Measurements from ENCODE around the gene MESP1. TPM values are rescaled to one million over a fixed set of nuclear protein-coding genes. Genes with fewer than 3 reads are reported as not detected.

MESP1 gene
- total and polyA plus RNA-seq, 7 experiments from 2014 or later = 0.17 to 1.2 (median 0.38) TPM; not detected in 2

DNA sequence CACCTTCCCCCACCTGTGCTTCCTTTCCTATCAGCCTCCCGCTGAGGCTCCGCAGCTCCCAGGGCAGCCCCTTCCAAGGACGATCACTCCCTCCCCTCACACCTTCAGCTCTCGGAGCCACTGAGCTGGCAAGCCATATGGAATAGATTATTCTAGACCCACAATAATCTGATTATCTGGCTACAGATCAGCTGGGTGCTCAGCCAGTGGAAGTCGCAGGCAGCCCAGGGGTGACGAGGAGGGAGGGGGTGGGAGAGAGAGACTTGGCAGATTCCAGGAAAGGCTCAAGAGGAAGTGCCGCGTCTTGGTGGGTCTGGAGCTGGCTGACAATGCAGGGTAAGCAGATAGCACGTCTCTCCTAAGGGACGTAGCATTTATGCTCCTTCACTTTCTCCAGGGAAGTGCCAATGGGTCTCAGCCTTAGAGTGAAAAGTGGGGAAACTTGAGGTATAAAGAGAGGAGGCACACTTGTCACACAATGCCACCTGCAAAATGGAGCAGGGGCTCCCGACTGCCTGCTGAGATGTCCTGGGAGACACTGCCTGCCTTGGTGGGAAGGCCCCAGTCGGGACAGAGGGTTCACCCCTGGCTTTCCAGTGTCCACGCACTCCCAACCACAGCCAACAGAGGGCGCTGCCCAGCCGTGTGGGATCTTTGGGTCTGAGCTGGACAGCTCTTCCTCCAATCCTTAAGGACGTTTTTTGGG is 9.4 kb upstream of the MESP1 start:
- Histone ChIP-seq H3K27me3 (ENCODE audit: control insufficient read depth in 2 of 2, insufficient read depth in 2 of 2, low read length in 2 of 2) (no peaks in the 10 kb centered on the region), H3K4me1 (ENCODE audit: control insufficient read depth in 2 of 2, insufficient read depth in 2 of 2, low read length in 2 of 2) (no peaks in the 10 kb centered on the region), H3K4me3 (ENCODE audit: low read length) (no peak overlapping the region), H3K9me3 (ENCODE audit: control insufficient read depth in 2 of 3, low read length in 3 of 3) (no peaks in the 10 kb centered on the region), H3K27ac (ENCODE audit: low read depth, low read length) (no peak overlapping the region), H3K36me3 (ENCODE audit: control insufficient read depth in 2 of 3, insufficient read depth in 3 of 3, low read length in 3 of 3) (no peaks in the 10 kb centered on the region)
- Mint-ChIP-seq H3K27ac (no peak overlapping the region), H3K36me3 (no peaks in the 10 kb centered on the region), H3K9me3 (no peaks in the 10 kb centered on the region), H3K4me1 (peaks cover 0 to 5% (median 0%) of the 10 kb centered on the region in 7 donors), H3K4me3 (no peak overlapping the region), H3K27me3 (peaks cover under 1 to 21% (median 8%) of the 10 kb centered on the region in 5 donors)
- CTCF ChIA-PET = interaction anchor here (0.6 to 1.2 kb wide), 5 partner anchors 13 to 310 kb away, joined by 3 to 5 read pairs (median 3); no protein-coding TSS in a partner anchor
- DNase-seq (peak in 7 of 9 donors; percentile 30 to 85 (median 50)), ATAC-seq (peak; percentile 91)
- intact Hi-C loops (cut with micrococcal nuclease) = loop anchor here (1.0 to 5.0 kb wide), 4 partner anchors 115 to 326 kb away; no protein-coding TSS in a partner anchor
- POLR2A ChIA-PET = no interaction called here

DNA sequence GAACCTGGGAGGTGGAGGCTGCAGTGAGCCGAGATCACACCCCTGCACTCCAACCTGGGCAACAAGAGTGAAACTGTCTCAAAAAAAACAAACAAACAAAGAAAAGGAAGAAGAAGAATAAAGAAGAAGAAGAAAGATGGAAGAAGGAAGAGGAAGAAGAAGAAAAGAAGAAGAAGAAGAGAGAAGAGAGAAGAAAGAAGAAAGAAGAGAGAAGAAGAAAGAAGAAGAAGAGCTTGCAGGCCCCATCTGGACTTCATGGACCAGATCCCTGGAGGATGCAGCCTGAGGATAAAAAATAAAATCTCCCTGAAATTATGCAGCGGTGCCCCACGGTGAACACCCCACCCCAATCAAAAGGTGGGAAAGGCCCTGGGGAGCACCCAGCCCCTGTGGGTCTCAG is 8.8 kb upstream of the MESP1 start:
- ChIA-PET POLR2A (no interaction called here), CTCF (no interaction called here)

DNA sequence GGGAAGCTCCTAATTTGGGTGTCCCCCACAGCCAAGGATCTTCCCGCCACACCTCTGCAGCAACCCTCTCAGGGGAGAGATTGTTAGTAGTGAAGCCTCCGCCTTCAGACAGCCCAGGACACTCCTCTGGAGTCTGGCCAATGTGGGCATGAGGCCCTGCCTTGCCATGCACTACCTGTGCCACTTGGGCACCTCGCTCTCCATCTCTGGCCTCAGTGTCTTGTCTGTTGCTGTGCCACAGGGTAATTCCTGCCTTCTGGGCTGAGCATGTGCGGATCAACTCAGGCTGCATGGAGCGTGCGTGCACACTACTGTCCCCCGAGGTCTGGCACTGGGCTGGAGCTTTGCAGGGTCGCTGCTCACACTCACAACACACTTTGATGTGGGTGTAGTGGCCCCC is 7.9 kb upstream of the MESP1 start:
- intact Hi-C loops (cut with micrococcal nuclease) = no loop called here
- ATAC-seq (no peak), DNase-seq (no peak)
- H3K36me3 ChIP-seq (ENCODE audit: control insufficient read depth in 2 of 3, insufficient read depth in 3 of 3, low read length in 3 of 3) = no peaks in the 10 kb centered on the region
- H3K27ac ChIP-seq (ENCODE audit: low read depth, low read length) = no peak overlapping the region
- no peak overlapping the region for H3K4me3 Mint-ChIP-seq
- peaks cover 4 to 32% (median 17%) of the 10 kb centered on the region in 5 donors for H3K27me3 Mint-ChIP-seq
- no peaks in the 10 kb centered on the region for H3K9me3 Mint-ChIP-seq
- H3K27ac Mint-ChIP-seq = no peak overlapping the region
- ChIA-PET POLR2A (no interaction called here), CTCF (interaction anchor here (0.6 kb wide), 1 partner anchor 19 kb away, joined by 3 read pairs; no protein-coding TSS in a partner anchor)
- no peaks in the 10 kb centered on the region for H3K4me1 ChIP-seq (ENCODE audit: control insufficient read depth in 2 of 2, insufficient read depth in 2 of 2, low read length in 2 of 2)
- H3K36me3 Mint-ChIP-seq = no peaks in the 10 kb centered on the region
- H3K4me1 Mint-ChIP-seq = peaks cover 0 to 5% (median 0%) of the 10 kb centered on the region in 7 donors
- H3K27me3 ChIP-seq (ENCODE audit: control insufficient read depth in 2 of 2, insufficient read depth in 2 of 2, low read length in 2 of 2) = no peaks in the 10 kb centered on the region
- no peak overlapping the region for H3K4me3 ChIP-seq (ENCODE audit: low read length)
- H3K9me3 ChIP-seq (ENCODE audit: control insufficient read depth in 2 of 3, low read length in 3 of 3) = no peaks in the 10 kb centered on the region

More for the DNA sequence above, 8.8 kb upstream of the MESP1 start:
- Histone ChIP-seq H3K4me1 (ENCODE audit: control insufficient read depth in 2 of 2, insufficient read depth in 2 of 2, low read length in 2 of 2) (no peaks in the 10 kb centered on the region), H3K4me3 (ENCODE audit: low read length) (no peak overlapping the region), H3K27ac (ENCODE audit: low read depth, low read length) (no peak overlapping the region), H3K9me3 (ENCODE audit: control insufficient read depth in 2 of 3, low read length in 3 of 3) (no peaks in the 10 kb centered on the region), H3K27me3 (ENCODE audit: control insufficient read depth in 2 of 2, insufficient read depth in 2 of 2, low read length in 2 of 2) (no peaks in the 10 kb centered on the region), H3K36me3 (ENCODE audit: control insufficient read depth in 2 of 3, insufficient read depth in 3 of 3, low read length in 3 of 3) (no peaks in the 10 kb centered on the region)
- Mint-ChIP-seq H3K27me3 (peaks cover 4 to 27% (median 12%) of the 10 kb centered on the region in 5 donors), H3K27ac (no peak overlapping the region), H3K4me3 (no peak overlapping the region), H3K36me3 (no peaks in the 10 kb centered on the region), H3K9me3 (no peaks in the 10 kb centered on the region), H3K4me1 (peaks cover 0 to 5% (median 0%) of the 10 kb centered on the region in 7 donors)
- ATAC-seq (no peak), DNase-seq (no peak)
- intact Hi-C loops (cut with micrococcal nuclease) = loop anchor here (1.0 to 5.0 kb wide), 4 partner anchors 115 to 327 kb away; no protein-coding TSS in a partner anchor

DNA sequence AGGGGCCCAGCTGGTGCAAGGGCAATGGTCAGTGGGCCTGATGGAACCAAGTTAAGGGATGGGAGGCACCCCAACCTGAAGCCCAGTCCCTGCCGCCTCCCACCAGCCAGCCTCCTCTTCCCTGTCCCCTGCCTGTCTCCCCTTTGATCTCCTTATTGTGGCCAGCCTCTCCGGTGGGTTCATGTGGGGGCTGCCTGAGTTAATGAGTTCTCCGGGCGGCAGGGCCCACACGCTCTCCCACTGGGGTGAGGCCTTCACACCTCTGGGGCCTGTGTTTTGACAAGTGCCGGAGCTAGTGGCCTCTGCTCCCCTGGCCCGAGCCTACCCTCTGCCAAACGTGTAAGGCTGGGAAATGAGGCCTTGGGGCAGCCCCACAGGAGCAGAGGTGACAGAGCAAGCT is 7.2 kb upstream of the MESP1 start:
- Mint-ChIP-seq H3K9me3 (no peaks in the 10 kb centered on the region), H3K4me1 (peaks cover 0 to 5% (median 0%) of the 10 kb centered on the region in 7 donors)
- CTCF ChIA-PET = interaction anchor here (1.4 kb wide), 1 partner anchor 18 kb away, joined by 3 read pairs; no protein-coding TSS in a partner anchor

DNA sequence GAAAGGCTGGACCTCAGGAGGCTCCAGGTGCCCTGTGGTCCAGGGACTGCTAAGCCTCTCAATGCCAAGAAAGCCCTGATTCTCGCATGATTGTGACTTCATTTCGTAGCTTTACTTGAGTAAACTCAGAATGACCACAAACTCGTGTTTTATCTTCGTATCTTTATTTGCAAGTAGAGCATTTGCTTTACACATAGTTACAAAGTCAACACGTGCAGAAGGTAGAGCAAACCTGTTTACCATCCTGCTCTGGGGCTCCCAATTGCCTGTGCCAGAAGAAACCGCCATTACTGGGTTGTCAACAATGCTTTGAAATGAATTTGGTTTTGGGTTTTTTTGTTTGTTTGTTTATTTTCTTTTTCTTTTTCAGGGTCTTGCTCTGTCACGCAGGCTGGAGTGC is 5.8 kb upstream of the MESP1 start:
- H3K4me3 Mint-ChIP-seq = no peak overlapping the region
- intact Hi-C loops (cut with micrococcal nuclease) = no loop called here
- no peaks in the 10 kb centered on the region for H3K9me3 Mint-ChIP-seq
- H3K27ac Mint-ChIP-seq = no peak overlapping the region
- no peak overlapping the region for H3K27ac ChIP-seq (ENCODE audit: low read depth, low read length)
- ChIA-PET POLR2A (no interaction called here), CTCF (interaction anchor here (1.4 kb wide), 1 partner anchor 16 kb away, joined by 3 read pairs; no protein-coding TSS in a partner anchor)
- DNase-seq = no peak
- no peak overlapping the region for H3K4me3 ChIP-seq (ENCODE audit: low read length)
- no peaks in the 10 kb centered on the region for H3K9me3 ChIP-seq (ENCODE audit: control insufficient read depth in 2 of 3, low read length in 3 of 3)
- H3K4me1 Mint-ChIP-seq = peaks cover 0 to 5% (median 0%) of the 10 kb centered on the region in 7 donors
- peaks cover 4 to 38% (median 21%) of the 10 kb centered on the region in 5 donors for H3K27me3 Mint-ChIP-seq
- no peaks in the 10 kb centered on the region for H3K36me3 ChIP-seq (ENCODE audit: control insufficient read depth in 2 of 3, insufficient read depth in 3 of 3, low read length in 3 of 3)
- no peaks in the 10 kb centered on the region for H3K4me1 ChIP-seq (ENCODE audit: control insufficient read depth in 2 of 2, insufficient read depth in 2 of 2, low read length in 2 of 2)
- no peaks in the 10 kb centered on the region for H3K36me3 Mint-ChIP-seq
- H3K27me3 ChIP-seq (ENCODE audit: control insufficient read depth in 2 of 2, insufficient read depth in 2 of 2, low read length in 2 of 2) = no peaks in the 10 kb centered on the region
- ATAC-seq = no peak

More for the DNA sequence above, 7.2 kb upstream of the MESP1 start:
- Histone ChIP-seq H3K9me3 (ENCODE audit: control insufficient read depth in 2 of 3, low read length in 3 of 3) (no peaks in the 10 kb centered on the region), H3K27ac (ENCODE audit: low read depth, low read length) (no peak overlapping the region), H3K4me3 (ENCODE audit: low read length) (no peak overlapping the region), H3K27me3 (ENCODE audit: control insufficient read depth in 2 of 2, insufficient read depth in 2 of 2, low read length in 2 of 2) (no peaks in the 10 kb centered on the region), H3K36me3 (ENCODE audit: control insufficient read depth in 2 of 3, insufficient read depth in 3 of 3, low read length in 3 of 3) (no peaks in the 10 kb centered on the region), H3K4me1 (ENCODE audit: control insufficient read depth in 2 of 2, insufficient read depth in 2 of 2, low read length in 2 of 2) (no peaks in the 10 kb centered on the region)
- intact Hi-C loops (cut with micrococcal nuclease) = no loop called here
- ATAC-seq = no peak
- Mint-ChIP-seq H3K4me3 (no peak overlapping the region), H3K27me3 (peaks cover 4 to 32% (median 17%) of the 10 kb centered on the region in 5 donors), H3K27ac (no peak overlapping the region), H3K36me3 (no peaks in the 10 kb centered on the region)
- no peak for DNase-seq
- POLR2A ChIA-PET = no interaction called here

DNA sequence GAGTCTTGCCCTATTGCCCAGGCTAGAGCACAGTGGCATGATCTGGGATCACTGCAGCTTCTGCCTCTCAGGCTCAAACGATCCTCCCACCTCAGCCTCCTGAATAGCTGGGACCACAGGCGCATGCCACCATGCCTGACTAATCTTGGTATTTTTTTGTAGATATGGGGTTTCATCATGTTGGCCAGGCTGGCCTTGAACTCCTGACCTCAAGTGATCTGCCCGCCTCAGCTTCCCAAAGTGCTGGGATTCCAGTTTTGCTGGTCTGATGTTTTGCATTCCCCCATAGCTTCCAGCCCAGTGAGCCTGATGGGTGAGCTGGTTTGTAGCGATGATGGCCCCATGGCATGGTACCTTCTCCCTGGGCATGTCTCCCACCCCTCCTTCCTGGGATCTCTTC is 4.7 kb upstream of the MESP1 start:
- intact Hi-C loops (cut with micrococcal nuclease) = no loop called here
- no peak overlapping the region for H3K4me3 Mint-ChIP-seq
- H3K9me3 Mint-ChIP-seq = no peaks in the 10 kb centered on the region
- H3K4me1 Mint-ChIP-seq = peaks cover 0 to 2% (median 0%) of the 10 kb centered on the region in 7 donors
- Histone ChIP-seq H3K27ac (ENCODE audit: low read depth, low read length) (no peak overlapping the region), H3K4me1 (ENCODE audit: control insufficient read depth in 2 of 2, insufficient read depth in 2 of 2, low read length in 2 of 2) (no peaks in the 10 kb centered on the region), H3K9me3 (ENCODE audit: control insufficient read depth in 2 of 3, low read length in 3 of 3) (no peaks in the 10 kb centered on the region), H3K36me3 (ENCODE audit: control insufficient read depth in 2 of 3, insufficient read depth in 3 of 3, low read length in 3 of 3) (no peaks in the 10 kb centered on the region), H3K27me3 (ENCODE audit: control insufficient read depth in 2 of 2, insufficient read depth in 2 of 2, low read length in 2 of 2) (no peaks in the 10 kb centered on the region), H3K4me3 (ENCODE audit: low read length) (no peak overlapping the region)
- POLR2A ChIA-PET = no interaction called here
- CTCF ChIA-PET = no interaction called here
- H3K36me3 Mint-ChIP-seq = no peaks in the 10 kb centered on the region
- DNase-seq = no peak
- no peak for ATAC-seq
- no peak overlapping the region for H3K27ac Mint-ChIP-seq
- H3K27me3 Mint-ChIP-seq = peaks cover 4 to 40% (median 22%) of the 10 kb centered on the region in 5 donors
